Keratinocyte (primary cell): Measurements from ENCODE around the gene CACUL1. TPM values are rescaled to one million over a fixed set of nuclear protein-coding genes. Genes with fewer than 3 reads are reported as not detected.

Experiments used
- DNase-seq: peaks from one replicate; pipeline ENCODE4 v3.0.0-alpha.2; 2011; ENCODE audit warnings: low read depth, missing footprints, low spot score
- FAIRE-seq: peaks from 2 replicates; lab custom pipeline; 2011; peaks lifted over from hg19 to GRCh38; lab: Jason Lieb, UNC
- H2AFZ ChIP-seq: 2 replicates; pipeline ENCODE4 v1.6.0; 2012; ENCODE audit warnings: low read length, control low read depth, inconsistent platforms; ENCODE audit not compliant: control insufficient read depth
- H3K27ac ChIP-seq: 2 replicates; pipeline ENCODE4 v1.5.1; 2011; ENCODE audit warnings: low read length; ENCODE audit not compliant: control insufficient read depth, insufficient read depth
- H3K27me3 ChIP-seq: 3 replicates; pipeline ENCODE4 v1.6.0; 2011; ENCODE audit warnings: low read length; ENCODE audit not compliant: control insufficient read depth, insufficient read depth; ENCODE audit errors: extremely low read depth
- H3K36me3 ChIP-seq, 2 experiments: 2 replicates in 1 of 2; 3 replicates in 1 of 2; pipeline ENCODE4 v1.5.1; 2011; ENCODE audit warnings: low read length in 2 of 2, mild to moderate bottlenecking in 1 of 2; ENCODE audit not compliant: control insufficient read depth in 2 of 2, insufficient read depth in 2 of 2; ENCODE audit errors: extremely low read depth in 1 of 2
- H3K4me1 ChIP-seq: 3 replicates; pipeline ENCODE4 v1.5.1; 2011; ENCODE audit warnings: low read length; ENCODE audit not compliant: control insufficient read depth, insufficient read depth; ENCODE audit errors: extremely low read depth
- H3K4me2 ChIP-seq: 3 replicates; pipeline ENCODE4 v1.6.0; 2011; ENCODE audit warnings: low read depth, low read length; ENCODE audit not compliant: control insufficient read depth, insufficient read depth; ENCODE audit errors: extremely low read depth
- H3K4me3 ChIP-seq, 3 experiments: fragments of 200-600 bp in 1 of 3; sonication (generic) in 1 of 3; 2 replicates in 2 of 3; 3 replicates in 1 of 3; pipeline ENCODE4 v1.5.1; 2011 to 2016; ENCODE audit warnings: low read length in 3 of 3, mild to moderate bottlenecking in 3 of 3, control low read depth in 2 of 3, inconsistent platforms in 1 of 3, low read depth in 1 of 3, mixed read lengths in 1 of 3, mixed run types in 1 of 3, moderate library complexity in 1 of 3; ENCODE audit not compliant: control insufficient read depth in 2 of 3, insufficient read depth in 2 of 3; ENCODE audit errors: extremely low read depth in 1 of 3
- H3K79me2 ChIP-seq: 2 replicates; pipeline ENCODE4 v1.6.0; 2012; ENCODE audit warnings: low read length; ENCODE audit not compliant: control insufficient read depth, insufficient read depth
- H3K9ac ChIP-seq: 3 replicates; pipeline ENCODE4 v1.6.0; 2011; ENCODE audit warnings: low read length; ENCODE audit not compliant: control insufficient read depth, insufficient read depth; ENCODE audit errors: extremely low read depth
- H3K9me1 ChIP-seq: 3 replicates; pipeline ENCODE4 v1.6.0; 2011; ENCODE audit warnings: low read length; ENCODE audit not compliant: control insufficient read depth, insufficient read depth; ENCODE audit errors: extremely low read depth
- H3K9me3 ChIP-seq: 2 replicates; pipeline ENCODE4 v1.5.1; 2012; ENCODE audit warnings: low read depth, low read length; ENCODE audit not compliant: control insufficient read depth
- H4K20me1 ChIP-seq: 3 replicates; pipeline ENCODE4 v1.6.0; 2011; ENCODE audit warnings: low read length; ENCODE audit not compliant: control insufficient read depth, insufficient read depth; ENCODE audit errors: extremely low read depth
- EZH2 ChIP-seq: IDR thresholded peaks from one replicate; pipeline ENCODE4 v1.6.1; 2012; ENCODE audit warnings: inconsistent platforms, mild to moderate bottlenecking, low read length, moderate library complexity
- dilution Hi-C: fragments of 300-500 bp; cut with MboI; formaldehyde crosslinking; loops from one replicate; pipeline ENCODE4 v1.7.0; 2020; ENCODE audit warnings: low sequenced_read_pairs; ENCODE audit not compliant: extremely low pct_ligation_motif_present
- polyA plus RNA-seq, 5 experiments: library from polyadenylated mRNA; depleted of rRNA in 3 of 5; stranded (reverse) in 3 of 5; stranded (forward) in 1 of 5; unstranded in 1 of 5; fragments of >200 nt; gene quantifications; 1 replicate in 1 of 5; 2 replicates in 3 of 5; 3 replicates in 1 of 5; pipeline versions ENCODE4 v1.2.1 to v1.2.3, GENCODE V29; 2011 to 2012; ENCODE audit warnings: missing spikeins in 2 of 5, low read depth in 1 of 5, low replicate concordance in 1 of 5
- TF ChIP-seq, protein P1 (sequence below), 3 experiments: IDR thresholded peaks in 1 of 3; conservative IDR thresholded peaks in 1 of 3; optimal IDR thresholded peaks in 1 of 3; 2 replicates in 2 of 3; 3 replicates in 1 of 3; pipeline versions ENCODE3 to v1.5.1; 2011; ENCODE audit warnings: low read length in 3 of 3, mild to moderate bottlenecking in 3 of 3, moderate library complexity in 2 of 3, control low read depth in 1 of 3, inconsistent platforms in 1 of 3; ENCODE audit not compliant: insufficient read depth in 2 of 3; ENCODE audit errors: extremely low read depth in 1 of 3

Gene CACUL1
- polyA plus RNA-seq, 1 donor (not counting 4 experiments of a cell fraction or from before 2014, with no cell fraction given) = 36.5 TPM

DNA sequence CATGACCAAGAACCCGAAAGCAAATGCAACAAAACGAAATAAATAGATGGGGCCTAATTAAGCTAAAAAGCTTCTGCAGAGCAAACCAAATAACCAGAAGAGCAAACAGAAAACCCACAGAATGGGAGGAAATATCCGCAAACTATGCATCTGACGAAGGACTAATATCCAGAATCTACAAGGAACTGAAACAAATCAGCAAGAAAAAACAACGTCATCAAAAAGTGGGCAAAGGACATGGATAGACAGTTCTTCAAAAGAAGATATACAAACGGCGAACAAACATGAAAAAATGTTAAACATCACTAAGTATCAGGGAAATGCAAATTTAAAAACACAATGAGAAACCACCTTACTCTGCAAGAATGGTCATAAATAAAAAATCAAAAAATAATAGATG lies 35.3 kb upstream of the CACUL1 start:
- Histone ChIP-seq H2AFZ (no peak overlapping the region), H3K9me1 (no peaks in the 10 kb centered on the region), H4K20me1 (no peaks in the 10 kb centered on the region), H3K4me3 (no peak overlapping the region), H3K27me3 (no peaks in the 10 kb centered on the region), H3K9ac (no peak overlapping the region), H3K27ac (no peak overlapping the region), H3K4me2 (no peak overlapping the region), H3K36me3 (no peaks in the 10 kb centered on the region), H3K4me1 (no peaks in the 10 kb centered on the region), H3K9me3 (no peaks in the 10 kb centered on the region), H3K79me2 (no peaks in the 10 kb centered on the region)
- dilution Hi-C loops = no loop called here
- TF ChIP-seq, protein P1, sequence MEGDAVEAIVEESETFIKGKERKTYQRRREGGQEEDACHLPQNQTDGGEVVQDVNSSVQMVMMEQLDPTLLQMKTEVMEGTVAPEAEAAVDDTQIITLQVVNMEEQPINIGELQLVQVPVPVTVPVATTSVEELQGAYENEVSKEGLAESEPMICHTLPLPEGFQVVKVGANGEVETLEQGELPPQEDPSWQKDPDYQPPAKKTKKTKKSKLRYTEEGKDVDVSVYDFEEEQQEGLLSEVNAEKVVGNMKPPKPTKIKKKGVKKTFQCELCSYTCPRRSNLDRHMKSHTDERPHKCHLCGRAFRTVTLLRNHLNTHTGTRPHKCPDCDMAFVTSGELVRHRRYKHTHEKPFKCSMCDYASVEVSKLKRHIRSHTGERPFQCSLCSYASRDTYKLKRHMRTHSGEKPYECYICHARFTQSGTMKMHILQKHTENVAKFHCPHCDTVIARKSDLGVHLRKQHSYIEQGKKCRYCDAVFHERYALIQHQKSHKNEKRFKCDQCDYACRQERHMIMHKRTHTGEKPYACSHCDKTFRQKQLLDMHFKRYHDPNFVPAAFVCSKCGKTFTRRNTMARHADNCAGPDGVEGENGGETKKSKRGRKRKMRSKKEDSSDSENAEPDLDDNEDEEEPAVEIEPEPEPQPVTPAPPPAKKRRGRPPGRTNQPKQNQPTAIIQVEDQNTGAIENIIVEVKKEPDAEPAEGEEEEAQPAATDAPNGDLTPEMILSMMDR (optimal IDR thresholded peaks at IDR 0.05 in 1 of 3, IDR thresholded peaks at IDR 0.05 in 1 of 3, conservative IDR thresholded peaks at IDR 0.05 in 1 of 3; ENCODE audit: extremely low read depth in 1 of 3, insufficient read depth in 2 of 3, low read length in 3 of 3) = no peak
- no peak for TF ChIP-seq EZH2
- FAIRE-seq (no peak), DNase-seq (no peak)

DNA sequence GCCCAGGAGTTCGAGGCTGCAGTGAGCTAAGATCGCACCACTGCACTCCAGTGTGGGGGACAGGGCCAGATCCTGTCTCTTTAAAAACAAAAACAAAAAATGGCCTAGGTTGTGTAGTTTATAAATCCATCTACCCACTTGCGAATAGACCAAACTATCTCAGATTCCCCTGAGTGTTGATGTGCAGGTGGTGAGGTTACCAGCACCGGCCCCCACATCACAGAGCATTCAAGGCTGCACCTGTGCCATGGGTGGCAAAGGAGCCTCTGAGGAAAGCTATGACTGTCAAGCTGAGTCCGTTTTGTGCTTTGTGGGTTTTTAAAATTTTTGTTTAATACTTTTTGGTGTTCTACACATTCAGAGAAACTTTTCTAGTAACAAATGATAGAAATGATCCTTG lies 30.8 kb upstream of the CACUL1 start:
- dilution Hi-C loops = no loop called here
- Histone ChIP-seq H3K9ac (no peak overlapping the region), H3K27me3 (no peaks in the 10 kb centered on the region), H3K36me3 (no peaks in the 10 kb centered on the region), H3K4me1 (no peaks in the 10 kb centered on the region), H4K20me1 (no peaks in the 10 kb centered on the region), H3K9me1 (no peaks in the 10 kb centered on the region), H3K27ac (no peak overlapping the region), H3K4me3 (no peak overlapping the region), H3K4me2 (no peak overlapping the region), H2AFZ (no peak overlapping the region), H3K9me3 (no peaks in the 10 kb centered on the region), H3K79me2 (no peaks in the 10 kb centered on the region)
- DNase-seq (no peak), FAIRE-seq (no peak)
- no peak for TF ChIP-seq EZH2
- TF ChIP-seq, protein P1 (optimal IDR thresholded peaks at IDR 0.05 in 1 of 3, IDR thresholded peaks at IDR 0.05 in 1 of 3, conservative IDR thresholded peaks at IDR 0.05 in 1 of 3; ENCODE audit: extremely low read depth in 1 of 3, insufficient read depth in 2 of 3, low read length in 3 of 3) = no peak
